Measurements from ENCODE around the gene CDKN1B.

DNA sequence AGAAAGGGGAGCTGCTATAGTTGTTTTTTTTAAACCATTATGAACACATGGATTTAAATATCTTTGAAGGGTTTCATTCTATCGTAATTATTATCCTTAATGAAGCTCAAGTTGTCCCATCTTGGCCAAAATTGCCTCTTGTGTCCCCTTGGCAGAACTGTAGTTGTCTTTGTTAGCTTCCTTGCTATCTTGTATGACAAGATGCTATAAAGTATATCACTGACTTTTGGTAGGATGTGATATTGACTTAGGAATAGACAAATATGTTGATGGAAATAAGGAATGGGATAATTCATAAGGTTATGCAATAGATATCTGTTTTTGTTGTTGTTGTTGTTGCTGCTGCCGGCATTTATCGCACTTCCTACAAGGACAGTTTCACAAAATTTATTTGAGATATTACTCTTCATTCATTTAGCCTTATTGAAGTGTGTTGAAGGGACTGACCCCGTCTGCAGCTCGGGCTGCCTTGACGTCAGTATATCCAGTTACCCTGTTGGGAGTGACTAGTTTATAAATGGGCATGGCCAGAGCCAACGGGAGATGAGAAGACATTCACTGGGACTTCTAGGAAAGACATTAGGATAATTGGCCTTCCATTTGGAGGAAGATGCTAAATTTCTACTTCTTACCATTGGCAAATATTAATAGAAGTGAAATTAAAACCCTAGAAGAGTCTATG is 42.2 kb downstream of the CDKN1B start:
- TF ChIP-seq, protein P1, sequence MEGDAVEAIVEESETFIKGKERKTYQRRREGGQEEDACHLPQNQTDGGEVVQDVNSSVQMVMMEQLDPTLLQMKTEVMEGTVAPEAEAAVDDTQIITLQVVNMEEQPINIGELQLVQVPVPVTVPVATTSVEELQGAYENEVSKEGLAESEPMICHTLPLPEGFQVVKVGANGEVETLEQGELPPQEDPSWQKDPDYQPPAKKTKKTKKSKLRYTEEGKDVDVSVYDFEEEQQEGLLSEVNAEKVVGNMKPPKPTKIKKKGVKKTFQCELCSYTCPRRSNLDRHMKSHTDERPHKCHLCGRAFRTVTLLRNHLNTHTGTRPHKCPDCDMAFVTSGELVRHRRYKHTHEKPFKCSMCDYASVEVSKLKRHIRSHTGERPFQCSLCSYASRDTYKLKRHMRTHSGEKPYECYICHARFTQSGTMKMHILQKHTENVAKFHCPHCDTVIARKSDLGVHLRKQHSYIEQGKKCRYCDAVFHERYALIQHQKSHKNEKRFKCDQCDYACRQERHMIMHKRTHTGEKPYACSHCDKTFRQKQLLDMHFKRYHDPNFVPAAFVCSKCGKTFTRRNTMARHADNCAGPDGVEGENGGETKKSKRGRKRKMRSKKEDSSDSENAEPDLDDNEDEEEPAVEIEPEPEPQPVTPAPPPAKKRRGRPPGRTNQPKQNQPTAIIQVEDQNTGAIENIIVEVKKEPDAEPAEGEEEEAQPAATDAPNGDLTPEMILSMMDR (IDR thresholded peaks at IDR 0.05): no peak
- no peak for TF ChIP-seq POLR2AphosphoS5 (IDR thresholded peaks at IDR 0.05)
